H9 (cell line): ENCODE results near the gene GLI2. TPM values are rescaled to one million over a fixed set of nuclear protein-coding genes. Genes with fewer than 3 reads are reported as not detected.

Experiments used
- DNase-seq: peaks from one replicate; pipeline ENCODE4 v3.0.0-alpha.2; 2017
- H2AFZ ChIP-seq: one replicate; pipeline ENCODE4 v1.6.1; 2013; ENCODE audit warnings: mild to moderate bottlenecking, low read length, control low read depth, moderate library complexity
- H2AK5ac ChIP-seq: 2 replicates; pipeline ENCODE4 v1.6.1; 2013; ENCODE audit warnings: low read length, control low read depth, mixed read lengths; ENCODE audit not compliant: insufficient read length
- H2BK120ac ChIP-seq: one replicate; pipeline ENCODE4 v1.6.1; 2013; ENCODE audit warnings: low read depth, mild to moderate bottlenecking, low read length, control low read depth, inconsistent platforms; ENCODE audit not compliant: poor library complexity, severe bottlenecking
- H2BK12ac ChIP-seq: 2 replicates; pipeline ENCODE4 v1.6.1; 2013; ENCODE audit warnings: low read length, control low read depth, mixed read lengths, low read depth; ENCODE audit not compliant: insufficient read length
- H2BK15ac ChIP-seq: 2 replicates; pipeline ENCODE4 v1.6.1; 2013; ENCODE audit warnings: low read depth, low read length, control low read depth
- H2BK20ac ChIP-seq: one replicate; pipeline ENCODE4 v1.6.1; 2013; ENCODE audit warnings: low read depth, mild to moderate bottlenecking, low read length, control low read depth, inconsistent platforms; ENCODE audit not compliant: poor library complexity, severe bottlenecking
- H2BK5ac ChIP-seq: 2 replicates; pipeline ENCODE4 v1.6.1; 2013; ENCODE audit warnings: low read length, control low read depth, mixed read lengths; ENCODE audit not compliant: insufficient read length
- H3K14ac ChIP-seq: 2 replicates; pipeline ENCODE4 v1.6.1; 2013; ENCODE audit warnings: low read length, control low read depth; ENCODE audit not compliant: insufficient read depth
- H3K18ac ChIP-seq: 2 replicates; pipeline ENCODE4 v1.6.1; 2013; ENCODE audit warnings: low read depth, mild to moderate bottlenecking, mixed read lengths, low read length, control low read depth; ENCODE audit not compliant: insufficient read length
- H3K23ac ChIP-seq: 2 replicates; pipeline ENCODE4 v1.6.1; 2013; ENCODE audit warnings: low read length, control low read depth, mixed read lengths, low read depth; ENCODE audit not compliant: insufficient read length
- H3K23me2 ChIP-seq: 2 replicates; pipeline ENCODE4 v1.6.1; 2013; ENCODE audit warnings: low read depth, mild to moderate bottlenecking, mixed read lengths, low read length, control low read depth; ENCODE audit not compliant: insufficient read length, poor library complexity, severe bottlenecking
- H3K27ac ChIP-seq: 2 replicates; pipeline ENCODE4 v1.5.1; 2013; ENCODE audit warnings: low read length, control low read depth, mixed read lengths, low read depth; ENCODE audit not compliant: insufficient read length
- H3K27me3 ChIP-seq: 2 replicates; pipeline ENCODE4 v1.6.1; 2013; ENCODE audit warnings: low read length, control low read depth, inconsistent platforms; ENCODE audit not compliant: insufficient read depth
- H3K4ac ChIP-seq: 2 replicates; pipeline ENCODE4 v1.6.1; 2013; ENCODE audit warnings: low read depth, mild to moderate bottlenecking, control low read depth, inconsistent platforms, low read length, moderate library complexity
- H3K4me1 ChIP-seq: 2 replicates; pipeline ENCODE4 v1.6.1; 2013; ENCODE audit warnings: low read length, control low read depth, inconsistent platforms; ENCODE audit not compliant: insufficient read depth
- H3K4me2 ChIP-seq: 2 replicates; pipeline ENCODE4 v1.6.1; 2013; ENCODE audit warnings: low read length, control low read depth, mixed read lengths; ENCODE audit not compliant: insufficient read length, insufficient read depth
- H3K56ac ChIP-seq: 2 replicates; pipeline ENCODE4 v1.6.1; 2013; ENCODE audit warnings: low read depth, mild to moderate bottlenecking, mixed read lengths, low read length, control low read depth; ENCODE audit not compliant: insufficient read length
- H3K79me1 ChIP-seq: 2 replicates; pipeline ENCODE4 v1.6.1; 2013; ENCODE audit warnings: low read depth, mild to moderate bottlenecking, moderate library complexity, low read length, control low read depth, inconsistent platforms; ENCODE audit not compliant: insufficient read depth, poor library complexity, severe bottlenecking
- H3K79me2 ChIP-seq: 2 replicates; pipeline ENCODE4 v1.6.1; 2013; ENCODE audit warnings: low read length, control low read depth, inconsistent platforms; ENCODE audit not compliant: insufficient read depth
- H3K9ac ChIP-seq: 2 replicates; pipeline ENCODE4 v1.6.1; 2013; ENCODE audit warnings: low read length, control low read depth, mixed read lengths; ENCODE audit not compliant: insufficient read length; ENCODE audit errors: extremely low read depth
- H3K9me3 ChIP-seq: one replicate; pipeline ENCODE4 v1.6.1; 2013; ENCODE audit warnings: low read depth, low read length, inconsistent platforms; ENCODE audit not compliant: control insufficient read depth
- H3T11ph ChIP-seq: one replicate; pipeline ENCODE4 v1.6.1; 2013; ENCODE audit warnings: mild to moderate bottlenecking, low read length, control low read depth, inconsistent platforms
- H4K20me1 ChIP-seq: one replicate; pipeline ENCODE4 v1.6.1; 2013; ENCODE audit not compliant: control insufficient read depth, insufficient read length, insufficient read depth
- H4K5ac ChIP-seq: 2 replicates; pipeline ENCODE4 v1.6.1; 2013; ENCODE audit warnings: low read depth, mild to moderate bottlenecking, mixed read lengths, low read length, control low read depth; ENCODE audit not compliant: insufficient read length
- H4K8ac ChIP-seq: replicated peaks from 2 replicates; pipeline ENCODE4 v1.6.1; 2013; ENCODE audit warnings: low read length, control low read depth, mixed read lengths, low read depth; ENCODE audit not compliant: insufficient read length
- H4K91ac ChIP-seq: 2 replicates; pipeline ENCODE4 v1.6.1; 2013; ENCODE audit warnings: low read depth, mild to moderate bottlenecking, moderate library complexity, mixed read lengths, low read length, control low read depth; ENCODE audit not compliant: insufficient read length
- H3K27ac Mint-ChIP-seq, 3 experiments: 2 replicates in 2 of 3; 3 replicates in 1 of 3; pipeline ENCODE4 v1.8.0; 2020 to 2021; ENCODE audit warnings: mixed read lengths in 3 of 3, mild to moderate bottlenecking in 1 of 3, moderate library complexity in 1 of 3
- H3K27me3 Mint-ChIP-seq: 2 replicates; pipeline ENCODE4 v1.8.0; 2021; ENCODE audit warnings: low read depth, mild to moderate bottlenecking, moderate library complexity, mixed read lengths
- H3K36me3 Mint-ChIP-seq, 3 experiments: 2 replicates in 2 of 3; 3 replicates in 1 of 3; pipeline ENCODE4 v1.8.0; 2020 to 2021; ENCODE audit warnings: low read depth in 3 of 3, mixed read lengths in 3 of 3; ENCODE audit not compliant: insufficient read depth in 1 of 3
- H3K4me1 Mint-ChIP-seq, 2 experiments: 2 replicates each; pipeline ENCODE4 v1.8.0; 2020; ENCODE audit warnings: mixed read lengths in 2 of 2
- H3K4me3 Mint-ChIP-seq, 2 experiments: 2 replicates in 1 of 2; 3 replicates in 1 of 2; pipeline ENCODE4 v1.8.0; 2020 to 2021; ENCODE audit warnings: mild to moderate bottlenecking in 2 of 2, mixed read lengths in 2 of 2, moderate library complexity in 1 of 2
- H3K9me3 Mint-ChIP-seq, 2 experiments: 2 replicates in 1 of 2; 3 replicates in 1 of 2; pipeline ENCODE4 v1.8.0; 2020; ENCODE audit warnings: mild to moderate bottlenecking in 2 of 2, mixed read lengths in 2 of 2, moderate library complexity in 1 of 2
- CTCF ChIP-seq: fragments of 200-600 bp; sonication (generic); conservative IDR thresholded peaks from 3 replicates; pipeline ENCODE4 v1.8.0; 2021; ENCODE audit warnings: antibody characterized with exemption, mild to moderate bottlenecking
- WGBS: extraction: QIAGEN DNeasy Blood & Tissue Kit; methylation state at CpG from one replicate; pipeline ENCODE4 v1.1.7; 2013; ENCODE audit warnings: missing lambda C conversion rate, low lambda C conversion rate, mixed read lengths; ENCODE audit not compliant: insufficient read length; ENCODE audit errors: extremely low coverage; 5-methylcytosine and 5-hydroxymethylcytosine counted together
- total RNA-seq: library from RNA; stranded (reverse); gene quantifications from 2 replicates; pipeline ENCODE4 v1.2.1, GENCODE V29; 2021

GLI2 gene
- total RNA-seq, 1 experiment from 2014 or later = 56.7 TPM

GRCh38 chr2:120780402-120780801 is 44.7 kb downstream of the GLI2 start:
- H3K27me3 Mint-ChIP-seq = no peaks in the 10 kb centered on the region; the same call in 1 of the 2 replicates
- Histone ChIP-seq H3K27me3 (no peaks in the 10 kb centered on the region), H2BK20ac (no peak overlapping the region), H3T11ph (no peak overlapping the region), H3K14ac (no peak overlapping the region; the same call in 1 of the 2 replicates), H3K56ac (no peak overlapping the region), H3K4me1 (peaks cover 31% of the 10 kb centered on the region), H4K8ac (no peak overlapping the region), H4K20me1 (peaks cover 2% of the 10 kb centered on the region), H3K27ac (no peak overlapping the region), H3K4ac (no peak overlapping the region), H2BK12ac (no peak overlapping the region), H2BK5ac (no peak overlapping the region), H3K18ac (no peak overlapping the region), H4K91ac (no peak overlapping the region), H3K23me2 (no peaks in the 10 kb centered on the region), H3K4me2 (no peak overlapping the region), H2BK15ac (no peak overlapping the region), H4K5ac (no peak overlapping the region), H3K9ac (no peak overlapping the region), H3K9me3 (no peaks in the 10 kb centered on the region), H3K79me2 (peaks cover 30% of the 10 kb centered on the region; the same call in 1 of the 2 replicates), H3K79me1 (peaks cover 7% of the 10 kb centered on the region), H2AFZ (no peak overlapping the region), H2BK120ac (no peak overlapping the region), H2AK5ac (no peak overlapping the region), H3K23ac (no peak overlapping the region)
- no peak overlapping the region for H3K4me3 Mint-ChIP-seq
- no peaks in the 10 kb centered on the region for H3K9me3 Mint-ChIP-seq
- no CpG with 5 or more reads among the region's 7 CpGs for WGBS
- H3K4me1 Mint-ChIP-seq = peaks cover 64 to 65% of the 10 kb centered on the region in 2 experiments
- no peak for DNase-seq
- peak overlapping the region; percentile 61 to 98 (median 87); a peak in 5 of 7 replicates for H3K27ac Mint-ChIP-seq
- no peak for TF ChIP-seq CTCF
- H3K36me3 Mint-ChIP-seq = no peaks in the 10 kb centered on the region; a peak in 1 of 7 replicates
